Gastroesophageal sphincter (tissue), 2 donors: Measurements from ENCODE around the gene ADGRD1.

Experiments
- EP300 ChIP-seq: sonication (generic); formaldehyde crosslinking; IDR thresholded peaks from one replicate; pipeline ENCODE4 v1.6.1; 2017; ENCODE audit warnings: antibody characterized with exemption, mild to moderate bottlenecking
- POLR2A ChIP-seq, 2 donors: fragments of 450-650 bp; IDR thresholded peaks; one replicate each; pipeline ENCODE4 v1.6.1; 2017; ENCODE audit warnings: antibody characterized with exemption in 2 of 2, mild to moderate bottlenecking in 2 of 2, moderate library complexity in 1 of 2
- POLR2AphosphoS5 ChIP-seq: sonication (generic); formaldehyde crosslinking; IDR thresholded peaks from one replicate; pipeline ENCODE4 v1.6.1; 2017; ENCODE audit warnings: antibody characterized with exemption

DNA sequence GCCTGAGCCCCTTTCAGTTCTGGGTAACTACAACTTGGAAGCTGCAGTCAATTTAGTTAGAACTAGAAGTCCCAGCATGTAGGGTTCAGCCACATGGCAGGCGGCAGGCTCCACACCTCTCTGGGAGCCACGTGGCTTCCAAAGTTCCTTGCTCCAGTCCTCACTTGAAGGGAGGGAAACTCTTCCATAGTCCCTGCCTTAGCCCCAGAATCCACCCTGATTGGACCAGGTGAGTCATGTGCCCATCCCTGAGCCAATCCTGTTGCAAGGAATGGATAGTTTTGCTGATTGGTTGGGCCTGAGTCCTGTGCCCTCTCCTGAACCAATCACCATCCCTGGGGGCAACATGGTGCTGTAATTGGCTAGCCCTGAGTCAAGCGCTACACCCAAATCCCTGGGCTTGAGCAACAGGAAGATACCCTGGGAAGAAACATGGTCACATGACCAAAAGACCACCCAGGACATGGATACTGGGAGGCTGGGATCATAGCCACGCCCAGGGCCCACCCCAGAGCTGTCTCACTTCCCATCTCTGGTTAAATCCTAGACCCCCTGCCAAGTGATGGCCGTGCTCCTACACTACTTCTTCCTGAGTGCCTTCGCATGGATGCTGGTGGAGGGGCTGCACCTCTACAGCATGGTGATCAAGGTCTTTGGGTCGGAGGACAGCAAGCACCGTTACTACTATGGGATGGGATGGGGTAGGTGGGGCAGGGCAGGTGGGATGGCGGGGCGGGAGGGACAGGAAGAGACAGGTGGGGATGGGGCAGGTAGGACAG, 154.7 kb downstream of the ADGRD1 start:
- TF ChIP-seq POLR2AphosphoS5 (no peak), EP300 (no peak), POLR2A (IDR thresholded peaks at IDR 0.05) (no peak)
